CD4-positive, CD25-positive, alpha-beta regulatory T cell (primary cell): Measurements from ENCODE around the gene CD72. TPM values are rescaled to one million over a fixed set of nuclear protein-coding genes. Genes with fewer than 3 reads are reported as not detected.
"Not testable (repeated sequence)": the region's sequence is repeated elsewhere in the genome, so short reads cannot be mapped to it uniquely, and the experiment has no call there.

ENCODE experiments used
- ATAC-seq, 2 donors: fragments of 150-1000 bp; cut with Tn5 transposase; one replicate each; pipeline ENCODE4 v1.10.0; 2021; ENCODE audit warnings: low read depth in 2 of 2, moderate number of reproducible peaks in 2 of 2, moderate library complexity in 1 of 2
- DNase-seq, 3 donors: peaks; one replicate each; pipeline versions ENCODE4 v3.0.0 to v3.0.0-alpha.2; 2012 to 2022; ENCODE audit warnings: mixed read lengths in 1 of 3
- H3K27ac ChIP-seq: one replicate; pipeline ENCODE4 v1.7.0; 2013; ENCODE audit warnings: mild to moderate bottlenecking, low read length; ENCODE audit not compliant: insufficient read depth, poor library complexity, severe bottlenecking
- H3K27me3 ChIP-seq: one replicate; pipeline ENCODE4 v1.7.0; 2013; ENCODE audit warnings: low read length; ENCODE audit not compliant: control insufficient read depth, insufficient read depth
- H3K36me3 ChIP-seq: one replicate; pipeline ENCODE4 v1.7.0; 2013; ENCODE audit warnings: mild to moderate bottlenecking, low read length, moderate library complexity; ENCODE audit not compliant: control insufficient read depth, insufficient read depth
- H3K4me1 ChIP-seq: 2 replicates; pipeline ENCODE4 v1.7.0; 2013; ENCODE audit warnings: mild to moderate bottlenecking, low read length; ENCODE audit not compliant: insufficient read depth, control insufficient read depth, poor library complexity, severe bottlenecking
- H3K4me3 ChIP-seq: one replicate; pipeline ENCODE4 v1.7.0; 2013; ENCODE audit warnings: low read depth, mild to moderate bottlenecking, low read length, moderate library complexity
- H3K9me3 ChIP-seq, 2 experiments: 1 replicate in 1 of 2; 2 replicates in 1 of 2; pipeline ENCODE4 v1.7.0; 2013; ENCODE audit warnings: low read length in 2 of 2, mild to moderate bottlenecking in 1 of 2, moderate library complexity in 1 of 2; ENCODE audit not compliant: control insufficient read depth in 2 of 2
- H3K27ac Mint-ChIP-seq, 3 donors: one replicate each; pipeline ENCODE4 v1.8.0; 2020 to 2022; ENCODE audit warnings: mild to moderate bottlenecking in 3 of 3, mixed read lengths in 3 of 3, moderate library complexity in 2 of 3
- H3K27me3 Mint-ChIP-seq: one replicate; pipeline ENCODE4 v1.8.0; 2022; ENCODE audit warnings: mild to moderate bottlenecking, mixed read lengths
- H3K36me3 Mint-ChIP-seq: one replicate; pipeline ENCODE4 v1.8.0; 2020; ENCODE audit warnings: mixed read lengths
- H3K4me1 Mint-ChIP-seq, 4 donors: one replicate each; pipeline ENCODE4 v1.8.0; 2020 to 2022; ENCODE audit warnings: mixed read lengths in 4 of 4, mild to moderate bottlenecking in 1 of 4
- H3K4me3 Mint-ChIP-seq, 4 donors: one replicate each; pipeline ENCODE4 v1.8.0; 2020 to 2022; ENCODE audit warnings: mild to moderate bottlenecking in 4 of 4, mixed read lengths in 4 of 4, moderate library complexity in 3 of 4
- H3K9me3 Mint-ChIP-seq, 7 donors: one replicate each; pipeline ENCODE4 v1.8.0; 2020 to 2022; ENCODE audit warnings: mixed read lengths in 7 of 7, mild to moderate bottlenecking in 3 of 7, moderate library complexity in 2 of 7
- polyA plus RNA-seq, 4 donors: library from polyadenylated mRNA; unstranded; fragments of 300-500 nt; fragmentation: Illumina TruSeq; gene quantifications; one replicate each; pipeline ENCODE4 v1.2.3, GENCODE V29; 2021
- total RNA-seq: library from RNA; stranded (reverse); gene quantifications from one replicate; pipeline ENCODE4 v1.2.3, GENCODE V29; 2022

Gene CD72
- total and polyA plus RNA-seq, 5 donors from 2014 or later, result 1.0 to 7.9 (median 2.7) TPM

- H3K4me3 ChIP-seq, H3K27me3 ChIP-seq, H3K27me3 Mint-ChIP-seq, H3K9me3 Mint-ChIP-seq, H3K36me3 Mint-ChIP-seq, H3K36me3 ChIP-seq, H3K9me3 ChIP-seq: not testable (repeated sequence)
- peak overlapping the region; percentile 55 for H3K27ac ChIP-seq
- H3K4me3 Mint-ChIP-seq, result peak overlapping the region in 2 of 4 donors; percentile 46 to 67
- peak overlapping the region in 2 of 3 donors; percentile 75 to 77 for H3K27ac Mint-ChIP-seq
- DNase-seq (peak in 1 of 3 donors; percentile 36), ATAC-seq (peak in 1 of 2 donors; percentile 14)
- peaks cover 11% of the 10 kb centered on the region for H3K4me1 ChIP-seq
- peaks cover 10 to 60% (median 33%) of the 10 kb centered on the region in 4 donors for H3K4me1 Mint-ChIP-seq
These were observed 21.0 kb upstream of the CD72 start for GRCh38 chr9:35639225-35639624.

GRCh38 chr9:35638751-35639150, 20.5 kb upstream of the CD72 start:
- H3K4me3 ChIP-seq, H3K27me3 Mint-ChIP-seq, H3K27me3 ChIP-seq, H3K36me3 Mint-ChIP-seq, H3K36me3 ChIP-seq, H3K9me3 Mint-ChIP-seq, H3K9me3 ChIP-seq: not testable (repeated sequence)
- DNase-seq, result peak in 1 of 3 donors; percentile 84
- Histone ChIP-seq H3K27ac (peak overlapping the region; percentile 55), H3K4me1 (peaks cover 11% of the 10 kb centered on the region)
- ATAC-seq, result peak; percentile 57 to 69
- H3K4me3 Mint-ChIP-seq, result peak overlapping the region in 3 of 4 donors; percentile 47 to 69 (median 64)
- peak overlapping the region in 1 of 3 donors; percentile 77 for H3K27ac Mint-ChIP-seq
- peaks cover 10 to 60% (median 32%) of the 10 kb centered on the region in 4 donors for H3K4me1 Mint-ChIP-seq

- H3K4me3 ChIP-seq, H3K36me3 Mint-ChIP-seq, H3K27me3 Mint-ChIP-seq, ATAC-seq, H3K27ac ChIP-seq, H3K36me3 ChIP-seq, H3K27me3 ChIP-seq, H3K9me3 ChIP-seq, H3K4me3 Mint-ChIP-seq, DNase-seq, H3K9me3 Mint-ChIP-seq: not testable (repeated sequence)
- Mint-ChIP-seq H3K4me1 (peaks cover 10 to 54% (median 29%) of the 10 kb centered on the region in 4 donors), H3K27ac (peak overlapping the region; percentile 77 to 88 (median 78))
- H3K4me1 ChIP-seq, result peaks cover 11% of the 10 kb centered on the region
These were observed 19.3 kb upstream of the CD72 start for GRCh38 chr9:35637427-35637955.

- DNase-seq, H3K27me3 Mint-ChIP-seq, H3K9me3 ChIP-seq, ATAC-seq, H3K27me3 ChIP-seq, H3K36me3 Mint-ChIP-seq, H3K36me3 ChIP-seq, H3K4me3 ChIP-seq, H3K27ac ChIP-seq, H3K9me3 Mint-ChIP-seq, H3K4me3 Mint-ChIP-seq: not testable (repeated sequence)
- peak overlapping the region in 1 of 3 donors; percentile 17 for H3K27ac Mint-ChIP-seq
- peaks cover 10 to 54% (median 29%) of the 10 kb centered on the region in 4 donors for H3K4me1 Mint-ChIP-seq
- H3K4me1 ChIP-seq, result peaks cover 11% of the 10 kb centered on the region
These were observed 18.6 kb upstream of the CD72 start for GRCh38 chr9:35636877-35637246.

- no peak for DNase-seq
These were observed 18.1 kb upstream of the CD72 start for GRCh38 chr9:35636135-35636876.

GRCh38 chr9:35635730-35636129, 17.5 kb upstream of the CD72 start:
- peaks cover 10 to 52% (median 26%) of the 10 kb centered on the region in 4 donors for H3K4me1 Mint-ChIP-seq
- peaks cover 0 to 2% (median 0%) of the 10 kb centered on the region in 7 donors for H3K9me3 Mint-ChIP-seq
- no peaks in the 10 kb centered on the region for H3K27me3 ChIP-seq
- H3K4me1 ChIP-seq, result peaks cover 11% of the 10 kb centered on the region
- no peak for DNase-seq
- peaks cover 3% of the 10 kb centered on the region for H3K36me3 ChIP-seq
- H3K9me3 ChIP-seq, result no peaks in the 10 kb centered on the region
- H3K27ac ChIP-seq, result no peak overlapping the region
- peak overlapping the region in 1 of 4 donors; percentile 0 for H3K4me3 Mint-ChIP-seq
- H3K27ac Mint-ChIP-seq, result peak overlapping the region in 2 of 3 donors; percentile 63 to 74
- no peak for ATAC-seq
- H3K27me3 Mint-ChIP-seq, result no peaks in the 10 kb centered on the region
- H3K36me3 Mint-ChIP-seq, result peaks cover 4% of the 10 kb centered on the region
- no peak overlapping the region for H3K4me3 ChIP-seq

More at GRCh38 chr9:35636135-35636876, 18.1 kb upstream of the CD72 start:
- no peak for ATAC-seq
- Mint-ChIP-seq H3K4me1 (peaks cover 10 to 54% (median 27%) of the 10 kb centered on the region in 4 donors), H3K27me3 (no peaks in the 10 kb centered on the region), H3K4me3 (peak overlapping the region in 2 of 4 donors; percentile 2 to 41), H3K27ac (peak overlapping the region; percentile 63 to 76 (median 74)), H3K36me3 (peaks cover 4% of the 10 kb centered on the region), H3K9me3 (peaks cover 0 to 2% (median 0%) of the 10 kb centered on the region in 7 donors)
- Histone ChIP-seq H3K9me3 (no peaks in the 10 kb centered on the region), H3K27me3 (no peaks in the 10 kb centered on the region), H3K36me3 (peaks cover 5% of the 10 kb centered on the region), H3K27ac (no peak overlapping the region), H3K4me1 (peaks cover 11% of the 10 kb centered on the region), H3K4me3 (no peak overlapping the region)

- Mint-ChIP-seq H3K27me3 (no peaks in the 10 kb centered on the region), H3K4me1 (peaks cover 0 to 12% (median 3%) of the 10 kb centered on the region in 4 donors), H3K27ac (no peak overlapping the region), H3K36me3 (no peaks in the 10 kb centered on the region), H3K4me3 (no peak overlapping the region), H3K9me3 (peaks cover 0 to 2% (median 0%) of the 10 kb centered on the region in 7 donors)
- H3K36me3 ChIP-seq, result no peaks in the 10 kb centered on the region
- DNase-seq (no peak), ATAC-seq (no peak)
- H3K4me3 ChIP-seq, result no peak overlapping the region
- H3K27ac ChIP-seq, result no peak overlapping the region
- no peaks in the 10 kb centered on the region for H3K4me1 ChIP-seq
- H3K27me3 ChIP-seq, result no peaks in the 10 kb centered on the region
- no peaks in the 10 kb centered on the region for H3K9me3 ChIP-seq
These were observed 11.4 kb upstream of the CD72 start for GRCh38 chr9:35629597-35629996.
